NCI-H526 treated with DMSO at 0.1 percent for 48 hours (cell line): Measurements from ENCODE around the gene PFKP.
"Not testable (repeated sequence)": the region's sequence is repeated elsewhere in the genome, so short reads cannot be mapped to it uniquely, and the experiment has no call there.

Experiments
- DNase-seq: peaks from one replicate; lab custom pipeline; 2025; lab: John Stamatoyannopoulos, UW

The PFKP gene

GRCh38 chr10:3099291-3100092 lies 32.1 kb downstream of the PFKP start:
- DNase-seq, result no peak

GRCh38 chr10:3100093-3100792 lies 32.9 kb downstream of the PFKP start:
- DNase-seq, result no peak

- DNase-seq, result no peak
These were observed 33.7 kb downstream of the PFKP start for GRCh38 chr10:3100856-3101640.

GRCh38 chr10:3102720-3103427 lies 35.5 kb downstream of the PFKP start:
- DNase-seq, result no peak

- DNase-seq, result no peak
These were observed 36.3 kb downstream of the PFKP start for GRCh38 chr10:3103646-3104045.

- DNase-seq, result no peak
These were observed 37.0 kb downstream of the PFKP start for GRCh38 chr10:3104251-3104918.

- no peak for DNase-seq
These were observed 37.8 kb downstream of the PFKP start for GRCh38 chr10:3105166-3105565.

- no peak for DNase-seq
These were observed 38.6 kb downstream of the PFKP start for GRCh38 chr10:3105905-3106304.

- not testable (repeated sequence) for DNase-seq
These were observed 39.0 kb downstream of the PFKP start for GRCh38 chr10:3106328-3106727.

GRCh38 chr10:3106928-3107425 lies 39.6 kb downstream of the PFKP start:
- DNase-seq, result no peak

- no peak for DNase-seq
These were observed 40.1 kb downstream of the PFKP start for GRCh38 chr10:3107426-3107961.

- no peak for DNase-seq
These were observed 40.7 kb downstream of the PFKP start for GRCh38 chr10:3108033-3108432.

GRCh38 chr10:3108575-3109105 lies 41.3 kb downstream of the PFKP start:
- no peak for DNase-seq

- DNase-seq, result no peak
These were observed 41.8 kb downstream of the PFKP start for GRCh38 chr10:3109196-3109595.

- no peak for DNase-seq
These were observed 42.3 kb downstream of the PFKP start for GRCh38 chr10:3109633-3110032.

GRCh38 chr10:3110782-3111620 lies 43.7 kb downstream of the PFKP start:
- DNase-seq, result no peak

- DNase-seq, result no peak
These were observed 44.3 kb downstream of the PFKP start for GRCh38 chr10:3111621-3112163.

- no peak for DNase-seq
These were observed 46.0 kb downstream of the PFKP start for GRCh38 chr10:3113343-3113720.

- no peak for DNase-seq
These were observed 48.3 kb downstream of the PFKP start for GRCh38 chr10:3115685-3116084.
